CD4-positive, CD25-positive, alpha-beta regulatory T cell (primary cell): ENCODE data around the gene ASF1A. TPM values are rescaled to one million over a fixed set of nuclear protein-coding genes. Genes with fewer than 3 reads are reported as not detected.
"Not testable (repeated sequence)": the region's sequence is repeated elsewhere in the genome, so short reads cannot be mapped to it uniquely, and the experiment has no call there.

ENCODE experiments used
- ATAC-seq, 2 donors: fragments of 150-1000 bp; cut with Tn5 transposase; one replicate each; pipeline ENCODE4 v1.10.0; 2021; ENCODE audit warnings: low read depth in 2 of 2, moderate number of reproducible peaks in 2 of 2, moderate library complexity in 1 of 2
- DNase-seq, 3 donors: peaks; one replicate each; pipeline versions ENCODE4 v3.0.0 to v3.0.0-alpha.2; 2012 to 2022; ENCODE audit warnings: mixed read lengths in 1 of 3
- H3K27ac ChIP-seq: one replicate; pipeline ENCODE4 v1.7.0; 2013; ENCODE audit warnings: mild to moderate bottlenecking, low read length; ENCODE audit not compliant: insufficient read depth, poor library complexity, severe bottlenecking
- H3K27me3 ChIP-seq: one replicate; pipeline ENCODE4 v1.7.0; 2013; ENCODE audit warnings: low read length; ENCODE audit not compliant: control insufficient read depth, insufficient read depth
- H3K36me3 ChIP-seq: one replicate; pipeline ENCODE4 v1.7.0; 2013; ENCODE audit warnings: mild to moderate bottlenecking, low read length, moderate library complexity; ENCODE audit not compliant: control insufficient read depth, insufficient read depth
- H3K4me1 ChIP-seq: 2 replicates; pipeline ENCODE4 v1.7.0; 2013; ENCODE audit warnings: mild to moderate bottlenecking, low read length; ENCODE audit not compliant: insufficient read depth, control insufficient read depth, poor library complexity, severe bottlenecking
- H3K4me3 ChIP-seq: one replicate; pipeline ENCODE4 v1.7.0; 2013; ENCODE audit warnings: low read depth, mild to moderate bottlenecking, low read length, moderate library complexity
- H3K9me3 ChIP-seq, 2 experiments: 1 replicate in 1 of 2; 2 replicates in 1 of 2; pipeline ENCODE4 v1.7.0; 2013; ENCODE audit warnings: low read length in 2 of 2, mild to moderate bottlenecking in 1 of 2, moderate library complexity in 1 of 2; ENCODE audit not compliant: control insufficient read depth in 2 of 2
- H3K27ac Mint-ChIP-seq, 3 donors: one replicate each; pipeline ENCODE4 v1.8.0; 2020 to 2022; ENCODE audit warnings: mild to moderate bottlenecking in 3 of 3, mixed read lengths in 3 of 3, moderate library complexity in 2 of 3
- H3K27me3 Mint-ChIP-seq: one replicate; pipeline ENCODE4 v1.8.0; 2022; ENCODE audit warnings: mild to moderate bottlenecking, mixed read lengths
- H3K36me3 Mint-ChIP-seq: one replicate; pipeline ENCODE4 v1.8.0; 2020; ENCODE audit warnings: mixed read lengths
- H3K4me1 Mint-ChIP-seq, 4 donors: one replicate each; pipeline ENCODE4 v1.8.0; 2020 to 2022; ENCODE audit warnings: mixed read lengths in 4 of 4, mild to moderate bottlenecking in 1 of 4
- H3K4me3 Mint-ChIP-seq, 4 donors: one replicate each; pipeline ENCODE4 v1.8.0; 2020 to 2022; ENCODE audit warnings: mild to moderate bottlenecking in 4 of 4, mixed read lengths in 4 of 4, moderate library complexity in 3 of 4
- H3K9me3 Mint-ChIP-seq, 7 donors: one replicate each; pipeline ENCODE4 v1.8.0; 2020 to 2022; ENCODE audit warnings: mixed read lengths in 7 of 7, mild to moderate bottlenecking in 3 of 7, moderate library complexity in 2 of 7
- polyA plus RNA-seq, 4 donors: library from polyadenylated mRNA; unstranded; fragments of 300-500 nt; fragmentation: Illumina TruSeq; gene quantifications; one replicate each; pipeline ENCODE4 v1.2.3, GENCODE V29; 2021
- total RNA-seq: library from RNA; stranded (reverse); gene quantifications from one replicate; pipeline ENCODE4 v1.2.3, GENCODE V29; 2022

The ASF1A gene
- total and polyA plus RNA-seq, 5 donors from 2014 or later: 30.2 to 81.8 (median 71.7) TPM

GRCh38 chr6:118862443-118862842 lies 31.5 kb upstream of the ASF1A start:
- peak overlapping the region in 1 of 3 donors; percentile 3 for H3K27ac Mint-ChIP-seq
- Histone ChIP-seq H3K27me3 (no peaks in the 10 kb centered on the region), H3K9me3 (no peaks in the 10 kb centered on the region), H3K27ac (no peak overlapping the region), H3K36me3 (peaks cover 3% of the 10 kb centered on the region), H3K4me3 (no peak overlapping the region), H3K4me1 (peaks cover 9% of the 10 kb centered on the region)
- H3K4me3 Mint-ChIP-seq: no peak overlapping the region
- H3K4me1 Mint-ChIP-seq: peaks cover 42 to 78% (median 65%) of the 10 kb centered on the region in 4 donors
- no peak for DNase-seq
- H3K36me3 Mint-ChIP-seq: peaks cover 20% of the 10 kb centered on the region
- H3K9me3 Mint-ChIP-seq: peaks cover 0 to 14% (median 4%) of the 10 kb centered on the region in 7 donors
- no peak for ATAC-seq
- H3K27me3 Mint-ChIP-seq: peaks cover 4% of the 10 kb centered on the region

GRCh38 chr6:118864341-118865099 lies 29.4 kb upstream of the ASF1A start:
- peaks cover 3% of the 10 kb centered on the region for H3K36me3 ChIP-seq
- H3K9me3 Mint-ChIP-seq: peaks cover 2 to 15% (median 5%) of the 10 kb centered on the region in 7 donors
- H3K27me3 ChIP-seq: no peaks in the 10 kb centered on the region
- peak overlapping the region; percentile 46 for H3K4me3 ChIP-seq
- ATAC-seq (peak in 1 of 2 donors; percentile 42), DNase-seq (no peak)
- no peak overlapping the region for H3K27ac ChIP-seq
- H3K9me3 ChIP-seq: no peaks in the 10 kb centered on the region
- peak overlapping the region; percentile 65 to 90 (median 88) for H3K27ac Mint-ChIP-seq
- H3K4me1 Mint-ChIP-seq: peaks cover 41 to 69% (median 56%) of the 10 kb centered on the region in 4 donors
- H3K4me3 Mint-ChIP-seq: peak overlapping the region in 3 of 4 donors; percentile 20 to 78 (median 76)
- H3K27me3 Mint-ChIP-seq: peaks cover 4% of the 10 kb centered on the region
- peaks cover 9% of the 10 kb centered on the region for H3K4me1 ChIP-seq
- peaks cover 24% of the 10 kb centered on the region for H3K36me3 Mint-ChIP-seq

GRCh38 chr6:118865100-118865391 lies 28.9 kb upstream of the ASF1A start:
- H3K36me3 ChIP-seq: peaks cover 3% of the 10 kb centered on the region
- Mint-ChIP-seq H3K27ac (peak overlapping the region; percentile 65 to 90 (median 88)), H3K9me3 (peaks cover 2 to 20% (median 5%) of the 10 kb centered on the region in 7 donors), H3K27me3 (no peaks in the 10 kb centered on the region), H3K4me1 (peaks cover 42 to 68% (median 56%) of the 10 kb centered on the region in 4 donors), H3K36me3 (peaks cover 25% of the 10 kb centered on the region), H3K4me3 (peak overlapping the region in 2 of 4 donors; percentile 76 to 78)
- H3K4me3 ChIP-seq: peak overlapping the region; percentile 46
- H3K9me3 ChIP-seq: no peaks in the 10 kb centered on the region
- H3K27me3 ChIP-seq: no peaks in the 10 kb centered on the region
- H3K4me1 ChIP-seq: peaks cover 9% of the 10 kb centered on the region
- H3K27ac ChIP-seq: no peak overlapping the region
- ATAC-seq (no peak), DNase-seq (no peak)

- peaks cover 55 to 75% (median 69%) of the 10 kb centered on the region in 4 donors for H3K4me1 Mint-ChIP-seq
- peaks cover 30% of the 10 kb centered on the region for H3K36me3 Mint-ChIP-seq
- Histone ChIP-seq H3K27ac (no peak overlapping the region), H3K27me3 (no peaks in the 10 kb centered on the region), H3K4me3 (no peak overlapping the region), H3K4me1 (peaks cover 9% of the 10 kb centered on the region), H3K36me3 (no peaks in the 10 kb centered on the region), H3K9me3 (no peaks in the 10 kb centered on the region)
- no peak for ATAC-seq
- no peaks in the 10 kb centered on the region for H3K27me3 Mint-ChIP-seq
- peaks cover 2 to 18% (median 5%) of the 10 kb centered on the region in 7 donors for H3K9me3 Mint-ChIP-seq
- no peak overlapping the region for H3K27ac Mint-ChIP-seq
- no peak overlapping the region for H3K4me3 Mint-ChIP-seq
- no peak for DNase-seq
Measured at GRCh38 chr6:118867181-118867580, 26.8 kb upstream of the ASF1A start.

- Mint-ChIP-seq H3K9me3 (peaks cover 2 to 18% (median 5%) of the 10 kb centered on the region in 7 donors), H3K4me1 (peaks cover 44 to 75% (median 64%) of the 10 kb centered on the region in 4 donors), H3K36me3 (peaks cover 34% of the 10 kb centered on the region)
- not testable (repeated sequence) for H3K27ac Mint-ChIP-seq, H3K36me3 ChIP-seq, DNase-seq, H3K27me3 Mint-ChIP-seq, H3K4me3 Mint-ChIP-seq, H3K4me1 ChIP-seq, H3K9me3 ChIP-seq, H3K27me3 ChIP-seq, H3K4me3 ChIP-seq, H3K27ac ChIP-seq, ATAC-seq
Measured at GRCh38 chr6:118868901-118869300, 25.1 kb upstream of the ASF1A start.

GRCh38 chr6:118869350-118869749 lies 24.6 kb upstream of the ASF1A start:
- peak overlapping the region in 1 of 4 donors; percentile 1 for H3K4me3 Mint-ChIP-seq
- H3K4me1 Mint-ChIP-seq: peaks cover 41 to 73% (median 61%) of the 10 kb centered on the region in 4 donors
- H3K36me3 ChIP-seq: no peaks in the 10 kb centered on the region
- H3K4me1 ChIP-seq: peaks cover 5% of the 10 kb centered on the region
- H3K9me3 ChIP-seq: no peaks in the 10 kb centered on the region
- H3K27me3 Mint-ChIP-seq: no peaks in the 10 kb centered on the region
- DNase-seq (no peak), ATAC-seq (no peak)
- H3K36me3 Mint-ChIP-seq: peaks cover 36% of the 10 kb centered on the region
- H3K27ac Mint-ChIP-seq: no peak overlapping the region
- no peak overlapping the region for H3K27ac ChIP-seq
- no peaks in the 10 kb centered on the region for H3K27me3 ChIP-seq
- H3K9me3 Mint-ChIP-seq: peaks cover 2 to 18% (median 5%) of the 10 kb centered on the region in 7 donors
- H3K4me3 ChIP-seq: no peak overlapping the region

GRCh38 chr6:118869894-118870589 lies 23.9 kb upstream of the ASF1A start:
- Histone ChIP-seq H3K27me3 (no peaks in the 10 kb centered on the region), H3K9me3 (no peaks in the 10 kb centered on the region), H3K36me3 (no peaks in the 10 kb centered on the region), H3K27ac (no peak overlapping the region), H3K4me3 (no peak overlapping the region), H3K4me1 (no peaks in the 10 kb centered on the region)
- Mint-ChIP-seq H3K9me3 (peaks cover 2 to 18% (median 5%) of the 10 kb centered on the region in 7 donors), H3K27me3 (no peaks in the 10 kb centered on the region), H3K4me3 (peak overlapping the region in 1 of 4 donors; percentile 1), H3K4me1 (peaks cover 36 to 70% (median 56%) of the 10 kb centered on the region in 4 donors), H3K27ac (no peak overlapping the region), H3K36me3 (peaks cover 37% of the 10 kb centered on the region)
- ATAC-seq: no peak
- DNase-seq: no peak
